Vagina (tissue), 2 donors: ENCODE measurements around the gene TFRC. TPM values are rescaled to one million over a fixed set of nuclear protein-coding genes. Genes with fewer than 3 reads are reported as not detected.

Experiments used
- DNase-seq, 2 donors: peaks; one replicate each; pipeline ENCODE4 v3.0.0-alpha.2; 2017; ENCODE audit errors: extremely low spot score in 2 of 2
- H3K27ac ChIP-seq: fragments of 200-600 bp; sonication (generic); one replicate; pipeline ENCODE4 v1.5.1; 2019
- H3K27me3 ChIP-seq: fragments of 200-600 bp; sonication (generic); one replicate; pipeline ENCODE4 v1.5.1; 2019
- H3K36me3 ChIP-seq, 2 donors: fragments of 200-600 bp; sonication (generic); one replicate each; pipeline ENCODE4 v1.5.1; 2017 to 2019
- H3K4me1 ChIP-seq: fragments of 200-600 bp; sonication (generic); one replicate; pipeline ENCODE4 v1.5.1; 2019
- H3K4me3 ChIP-seq, 2 donors: fragments of 200-600 bp; sonication (generic); 1 replicate in 1 of 2; 2 replicates in 1 of 2; pipeline ENCODE4 v1.5.1; 2016 to 2019
- H3K9me3 ChIP-seq: fragments of 200-600 bp; sonication (generic); one replicate; pipeline ENCODE4 v1.5.1; 2019
- POLR2A ChIP-seq, 2 donors: fragments of 450-650 bp; IDR thresholded peaks; one replicate each; pipeline ENCODE4 v1.6.1; 2017; ENCODE audit warnings: antibody characterized with exemption in 2 of 2, mild to moderate bottlenecking in 2 of 2, moderate library complexity in 2 of 2
- POLR2AphosphoS5 ChIP-seq, 2 donors: sonication (generic); formaldehyde crosslinking; IDR thresholded peaks; one replicate each; pipeline ENCODE4 v1.9.0; 2017; ENCODE audit warnings: antibody characterized with exemption in 2 of 2, mild to moderate bottlenecking in 2 of 2, low read depth in 1 of 2; ENCODE audit not compliant: insufficient read depth in 1 of 2
- intact Hi-C: fragments of 100-400 bp; cut with DNase I; formaldehyde crosslinking; loops from one replicate; pipeline ENCODE4 v1.15.1; 2023
- total RNA-seq: library from RNA; depleted of rRNA; stranded (reverse); fragments of >200 nt; gene quantifications from one replicate; pipeline ENCODE4 v1.2.3, GENCODE V29; 2016
- TF ChIP-seq, protein P1 (sequence below), 3 experiments: fragments of 450-650 bp in 2 of 3; fragments of 200-600 bp in 1 of 3; sonication (generic) in 1 of 3; IDR thresholded peaks; one replicate each; pipeline ENCODE4 v1.5.1; 2017 to 2019; ENCODE audit warnings: antibody characterized with exemption in 3 of 3, mild to moderate bottlenecking in 2 of 3, moderate library complexity in 2 of 3

Gene TFRC
- total RNA-seq, 1 donor from 2014 or later = 61.6 TPM

- Histone ChIP-seq H3K9me3 (no peaks in the 10 kb centered on the region), H3K27ac (no peak overlapping the region), H3K4me1 (no peaks in the 10 kb centered on the region), H3K4me3 (no peak overlapping the region), H3K27me3 (no peaks in the 10 kb centered on the region), H3K36me3 (no peaks in the 10 kb centered on the region)
- no peak for TF ChIP-seq POLR2A (IDR thresholded peaks at IDR 0.05)
- TF ChIP-seq POLR2AphosphoS5 (IDR thresholded peaks at IDR 0.05; ENCODE audit: insufficient read depth in 1 of 2, low read depth in 1 of 2) = no peak
- intact Hi-C loops = no loop called here
- DNase-seq = no peak
These were observed 65.4 kb downstream of the TFRC start for GRCh38 chr3:196016485-196016884.

GRCh38 chr3:196016059-196016458, 65.8 kb downstream of the TFRC start:
- Histone ChIP-seq H3K27me3 (no peaks in the 10 kb centered on the region), H3K36me3 (no peaks in the 10 kb centered on the region), H3K4me1 (no peaks in the 10 kb centered on the region), H3K27ac (no peak overlapping the region), H3K9me3 (no peaks in the 10 kb centered on the region), H3K4me3 (no peak overlapping the region)
- TF ChIP-seq POLR2A (IDR thresholded peaks at IDR 0.05) (no peak), POLR2AphosphoS5 (IDR thresholded peaks at IDR 0.05; ENCODE audit: insufficient read depth in 1 of 2, low read depth in 1 of 2) (no peak)
- TF ChIP-seq, protein P1, sequence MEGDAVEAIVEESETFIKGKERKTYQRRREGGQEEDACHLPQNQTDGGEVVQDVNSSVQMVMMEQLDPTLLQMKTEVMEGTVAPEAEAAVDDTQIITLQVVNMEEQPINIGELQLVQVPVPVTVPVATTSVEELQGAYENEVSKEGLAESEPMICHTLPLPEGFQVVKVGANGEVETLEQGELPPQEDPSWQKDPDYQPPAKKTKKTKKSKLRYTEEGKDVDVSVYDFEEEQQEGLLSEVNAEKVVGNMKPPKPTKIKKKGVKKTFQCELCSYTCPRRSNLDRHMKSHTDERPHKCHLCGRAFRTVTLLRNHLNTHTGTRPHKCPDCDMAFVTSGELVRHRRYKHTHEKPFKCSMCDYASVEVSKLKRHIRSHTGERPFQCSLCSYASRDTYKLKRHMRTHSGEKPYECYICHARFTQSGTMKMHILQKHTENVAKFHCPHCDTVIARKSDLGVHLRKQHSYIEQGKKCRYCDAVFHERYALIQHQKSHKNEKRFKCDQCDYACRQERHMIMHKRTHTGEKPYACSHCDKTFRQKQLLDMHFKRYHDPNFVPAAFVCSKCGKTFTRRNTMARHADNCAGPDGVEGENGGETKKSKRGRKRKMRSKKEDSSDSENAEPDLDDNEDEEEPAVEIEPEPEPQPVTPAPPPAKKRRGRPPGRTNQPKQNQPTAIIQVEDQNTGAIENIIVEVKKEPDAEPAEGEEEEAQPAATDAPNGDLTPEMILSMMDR (IDR thresholded peaks at IDR 0.05) = no peak
- no peak for DNase-seq
- intact Hi-C loops = no loop called here

DNA sequence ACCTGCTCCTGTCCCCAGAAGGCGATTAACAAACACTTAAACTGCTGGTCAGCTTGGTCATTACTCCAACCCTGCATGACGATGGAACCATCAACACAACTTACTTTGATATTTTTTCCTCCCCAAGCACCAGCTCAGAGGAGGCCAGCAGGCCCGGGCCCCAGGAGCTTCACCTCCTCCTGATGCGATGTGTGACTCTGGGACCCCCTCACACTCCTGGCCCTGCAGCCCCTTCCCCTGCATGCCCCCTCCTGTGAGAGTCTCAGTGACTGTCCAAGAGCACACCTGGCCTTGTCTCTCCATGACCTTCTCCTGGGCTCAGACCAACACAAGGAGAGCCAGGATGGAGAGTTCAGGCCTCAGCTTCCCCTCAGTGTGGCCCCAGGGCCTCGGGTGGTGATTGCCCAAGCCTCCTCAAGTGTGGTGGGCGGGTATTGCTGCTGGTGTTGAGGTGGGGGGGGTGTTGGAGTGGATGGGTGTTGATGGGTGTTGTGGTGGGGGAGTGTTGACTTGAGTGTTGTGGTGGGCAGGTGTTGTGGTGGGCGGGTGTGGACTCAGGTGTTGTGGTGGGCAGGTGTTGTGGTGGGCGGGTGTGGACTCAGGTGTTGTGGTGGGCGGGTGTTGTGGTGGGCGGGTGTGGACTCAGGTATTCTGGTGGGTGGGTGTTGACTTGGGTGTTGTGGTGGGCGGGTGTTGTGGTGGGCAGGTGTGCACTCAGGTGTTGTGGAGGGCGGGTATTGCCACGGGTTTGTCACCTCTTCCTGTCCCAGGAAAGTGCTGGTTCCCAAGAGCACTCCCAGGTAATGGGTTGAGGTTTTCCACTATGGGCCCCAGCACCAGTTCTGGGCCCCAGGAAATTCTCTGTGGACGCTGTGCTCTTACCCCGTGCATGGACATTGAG, 68.1 kb downstream of the TFRC start:
- H3K27ac ChIP-seq = no peak overlapping the region
- no peaks in the 10 kb centered on the region for H3K9me3 ChIP-seq
- no peaks in the 10 kb centered on the region for H3K27me3 ChIP-seq
- no peak overlapping the region for H3K4me3 ChIP-seq
- no peak for DNase-seq
- TF ChIP-seq POLR2A (IDR thresholded peaks at IDR 0.05) (no peak), POLR2AphosphoS5 (IDR thresholded peaks at IDR 0.05; ENCODE audit: insufficient read depth in 1 of 2, low read depth in 1 of 2) (no peak)
- no peaks in the 10 kb centered on the region for H3K4me1 ChIP-seq
- no peaks in the 10 kb centered on the region for H3K36me3 ChIP-seq
- intact Hi-C loops = no loop called here

DNA sequence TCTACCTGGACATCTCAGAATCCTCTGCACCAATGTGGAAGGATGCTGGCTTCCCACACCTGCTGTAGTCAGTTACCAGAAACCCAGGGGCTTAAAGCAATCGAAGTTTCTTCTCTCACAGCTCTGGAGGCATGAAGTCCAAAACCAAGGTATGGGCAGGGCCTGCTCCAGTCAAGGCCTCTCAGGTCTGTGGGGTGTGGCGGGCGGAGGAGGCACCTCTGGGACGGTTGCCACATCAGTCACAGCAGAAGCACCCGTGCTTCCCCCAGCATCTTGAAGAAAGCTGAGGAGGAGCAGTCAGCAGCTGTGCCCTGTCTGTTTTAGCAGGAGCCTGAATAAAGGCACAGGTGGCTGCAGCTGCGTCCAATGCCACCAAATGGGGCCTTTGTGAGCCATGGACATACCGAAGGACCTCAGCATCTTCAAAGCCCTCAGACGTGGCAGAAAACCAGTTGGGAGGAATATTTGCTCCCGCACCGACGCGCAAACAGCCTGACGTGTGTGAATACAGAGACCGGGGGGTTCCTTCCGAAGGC, 68.9 kb downstream of the TFRC start:
- intact Hi-C loops = no loop called here
- no peaks in the 10 kb centered on the region for H3K4me1 ChIP-seq
- TF ChIP-seq, protein P1 (IDR thresholded peaks at IDR 0.05) = no peak
- TF ChIP-seq POLR2AphosphoS5 (IDR thresholded peaks at IDR 0.05; ENCODE audit: insufficient read depth in 1 of 2, low read depth in 1 of 2) (no peak), POLR2A (IDR thresholded peaks at IDR 0.05) (no peak)

DNA sequence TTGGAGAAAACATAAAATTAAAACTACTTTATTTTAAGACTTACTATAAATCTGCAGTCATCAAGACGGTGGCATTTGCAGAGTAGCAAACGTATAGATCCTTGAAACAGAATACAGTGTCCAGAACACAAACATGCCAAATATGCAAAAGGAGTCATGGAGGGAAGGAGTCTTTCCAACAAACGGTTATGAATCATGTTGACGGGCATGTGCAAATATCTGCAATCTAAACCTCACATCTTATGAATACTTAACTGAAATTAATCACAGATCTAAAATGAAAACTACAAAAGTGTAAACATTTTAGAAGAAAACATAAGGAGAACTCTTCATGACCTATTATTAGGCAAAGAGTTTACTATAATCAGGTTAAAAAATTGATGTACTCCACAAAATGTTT, 69.4 kb downstream of the TFRC start:
- no peak for DNase-seq
- no peak overlapping the region for H3K27ac ChIP-seq
- no peaks in the 10 kb centered on the region for H3K36me3 ChIP-seq
- H3K4me1 ChIP-seq = no peaks in the 10 kb centered on the region
- no peak overlapping the region for H3K4me3 ChIP-seq
- no peaks in the 10 kb centered on the region for H3K27me3 ChIP-seq
- TF ChIP-seq POLR2A (IDR thresholded peaks at IDR 0.05) (no peak), POLR2AphosphoS5 (IDR thresholded peaks at IDR 0.05; ENCODE audit: insufficient read depth in 1 of 2, low read depth in 1 of 2) (no peak)
- TF ChIP-seq, protein P1 (IDR thresholded peaks at IDR 0.05) = no peak
- intact Hi-C loops = no loop called here
- no peaks in the 10 kb centered on the region for H3K9me3 ChIP-seq

More for the DNA sequence above, 68.9 kb downstream of the TFRC start:
- no peak overlapping the region for H3K27ac ChIP-seq
- no peaks in the 10 kb centered on the region for H3K9me3 ChIP-seq
- no peak for DNase-seq
- no peaks in the 10 kb centered on the region for H3K36me3 ChIP-seq
- no peaks in the 10 kb centered on the region for H3K27me3 ChIP-seq
- no peak overlapping the region for H3K4me3 ChIP-seq

GRCh38 chr3:196009456-196009855, 72.4 kb downstream of the TFRC start:
- Histone ChIP-seq H3K36me3 (no peaks in the 10 kb centered on the region), H3K4me3 (no peak overlapping the region), H3K4me1 (no peaks in the 10 kb centered on the region), H3K9me3 (no peaks in the 10 kb centered on the region), H3K27me3 (no peaks in the 10 kb centered on the region), H3K27ac (no peak overlapping the region)
- intact Hi-C loops = no loop called here
- no peak for DNase-seq
- TF ChIP-seq, protein P1 (IDR thresholded peaks at IDR 0.05) = no peak
- TF ChIP-seq POLR2AphosphoS5 (IDR thresholded peaks at IDR 0.05; ENCODE audit: insufficient read depth in 1 of 2, low read depth in 1 of 2) (no peak), POLR2A (IDR thresholded peaks at IDR 0.05) (no peak)
